Measurements from ENCODE around the gene LCE4A. TPM values are rescaled to one million over a fixed set of nuclear protein-coding genes. Genes with fewer than 3 reads are reported as not detected.
"Not testable (repeated sequence)": the region's sequence is repeated elsewhere in the genome, so short reads cannot be mapped to it uniquely, and the experiment has no call there.

LCE4A gene
- total RNA-seq, 1 donor from 2014 or later = not detected

DNA sequence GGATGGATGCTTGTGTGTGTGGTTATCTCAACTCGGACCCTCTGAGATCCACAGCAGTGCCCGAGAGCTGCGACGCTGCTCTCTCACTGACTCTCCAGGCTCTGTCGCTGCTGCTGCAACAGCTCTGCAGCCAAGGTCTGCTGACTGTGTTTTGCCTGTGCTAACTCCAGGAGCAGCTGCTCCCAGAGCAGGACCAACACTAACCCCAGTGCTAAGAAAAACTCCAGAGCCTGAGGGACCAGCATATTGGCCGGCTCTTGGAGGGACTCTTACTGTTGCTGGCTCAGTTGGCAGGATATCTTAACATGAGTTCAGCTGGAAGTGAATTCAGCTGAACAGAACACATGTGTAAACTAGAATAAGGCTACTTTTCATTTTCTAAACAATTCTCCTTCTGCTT lies 28.5 kb upstream of the LCE4A start:
- Mint-ChIP-seq H3K9me3 (peaks cover 74% of the 10 kb centered on the region), H3K36me3 (peaks cover 2% of the 10 kb centered on the region), H3K4me1 (no peaks in the 10 kb centered on the region), H3K27me3 (ENCODE audit: low read depth) (no peaks in the 10 kb centered on the region), H3K27ac (no peak overlapping the region), H3K4me3 (no peak overlapping the region)
- no peak for DNase-seq (ENCODE audit: low spot score in 2 of 2, unreplicated experiment in 2 of 2)
- TF ChIP-seq, protein P1, sequence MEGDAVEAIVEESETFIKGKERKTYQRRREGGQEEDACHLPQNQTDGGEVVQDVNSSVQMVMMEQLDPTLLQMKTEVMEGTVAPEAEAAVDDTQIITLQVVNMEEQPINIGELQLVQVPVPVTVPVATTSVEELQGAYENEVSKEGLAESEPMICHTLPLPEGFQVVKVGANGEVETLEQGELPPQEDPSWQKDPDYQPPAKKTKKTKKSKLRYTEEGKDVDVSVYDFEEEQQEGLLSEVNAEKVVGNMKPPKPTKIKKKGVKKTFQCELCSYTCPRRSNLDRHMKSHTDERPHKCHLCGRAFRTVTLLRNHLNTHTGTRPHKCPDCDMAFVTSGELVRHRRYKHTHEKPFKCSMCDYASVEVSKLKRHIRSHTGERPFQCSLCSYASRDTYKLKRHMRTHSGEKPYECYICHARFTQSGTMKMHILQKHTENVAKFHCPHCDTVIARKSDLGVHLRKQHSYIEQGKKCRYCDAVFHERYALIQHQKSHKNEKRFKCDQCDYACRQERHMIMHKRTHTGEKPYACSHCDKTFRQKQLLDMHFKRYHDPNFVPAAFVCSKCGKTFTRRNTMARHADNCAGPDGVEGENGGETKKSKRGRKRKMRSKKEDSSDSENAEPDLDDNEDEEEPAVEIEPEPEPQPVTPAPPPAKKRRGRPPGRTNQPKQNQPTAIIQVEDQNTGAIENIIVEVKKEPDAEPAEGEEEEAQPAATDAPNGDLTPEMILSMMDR (IDR thresholded peaks at IDR 0.05; ENCODE audit: unreplicated experiment) = no peak

DNA sequence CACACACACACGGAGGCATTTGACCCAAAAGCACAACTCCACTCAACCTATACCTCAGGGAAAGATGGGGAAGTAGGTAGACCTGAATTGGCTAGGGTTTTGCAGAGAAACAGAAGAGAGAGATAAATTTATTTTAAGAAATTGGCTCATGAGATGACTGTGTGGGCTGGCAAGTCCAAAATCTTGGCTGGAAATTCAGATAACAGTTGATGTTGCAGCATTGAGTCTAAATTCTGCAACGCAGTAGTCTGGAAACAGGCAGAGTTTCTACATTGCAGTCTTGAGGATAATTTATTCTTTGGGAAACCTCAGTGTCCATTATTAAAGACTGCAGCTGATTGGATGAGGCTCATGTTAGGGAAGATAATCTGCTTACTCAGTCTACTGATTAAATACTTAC lies 26.3 kb upstream of the LCE4A start:
- no peak for DNase-seq (ENCODE audit: low spot score in 2 of 2, unreplicated experiment in 2 of 2)
- H3K36me3 Mint-ChIP-seq = no peaks in the 10 kb centered on the region
- no peak overlapping the region for H3K4me3 Mint-ChIP-seq
- H3K27ac Mint-ChIP-seq = no peak overlapping the region
- H3K27me3 Mint-ChIP-seq (ENCODE audit: low read depth) = no peaks in the 10 kb centered on the region
- H3K4me1 Mint-ChIP-seq = no peaks in the 10 kb centered on the region
- TF ChIP-seq, protein P1 (IDR thresholded peaks at IDR 0.05; ENCODE audit: unreplicated experiment) = no peak
- H3K9me3 Mint-ChIP-seq = peaks cover 84% of the 10 kb centered on the region

DNA sequence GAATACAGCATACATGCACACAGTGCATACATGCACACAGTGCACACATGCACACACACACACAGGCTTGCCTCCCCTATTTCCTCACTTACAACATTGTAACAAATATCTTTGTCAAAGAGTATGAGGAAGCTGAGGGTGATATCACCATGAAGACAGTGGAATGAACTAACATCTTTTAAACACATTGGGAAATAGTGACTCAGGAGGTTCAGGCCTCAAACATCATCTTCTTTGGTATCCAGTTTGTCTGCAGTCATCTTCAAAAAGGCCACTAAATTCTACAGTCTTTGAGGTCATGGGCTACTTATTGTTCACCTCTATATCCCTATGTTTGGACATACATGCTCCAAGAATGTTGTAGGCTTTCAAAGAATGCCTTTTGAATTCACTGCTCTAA lies 24.1 kb upstream of the LCE4A start:
- no peaks in the 10 kb centered on the region for H3K36me3 Mint-ChIP-seq

DNA sequence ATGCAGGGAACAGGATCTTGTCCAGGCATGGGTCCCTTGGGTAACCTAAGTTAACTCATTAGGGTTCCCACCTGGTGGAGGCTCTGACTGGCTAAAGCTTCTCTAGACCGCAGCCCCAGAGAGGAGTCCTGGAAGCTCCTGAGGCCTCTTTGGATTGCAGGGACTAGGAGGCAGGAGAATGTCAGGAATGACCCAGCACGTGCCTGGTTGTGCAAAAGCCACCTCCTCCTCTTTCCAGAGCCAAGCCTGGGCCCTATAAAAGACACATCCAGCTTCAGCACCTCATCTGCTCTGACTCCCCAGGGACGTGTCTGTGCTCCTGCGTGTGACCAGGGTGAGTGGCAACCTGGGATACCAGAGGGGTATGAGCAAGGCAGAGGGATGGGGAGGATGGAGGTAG lies 22.1 kb upstream of the LCE4A start, which contains the start of gene LCE2B:
Gene LCE2B (plus strand): TSS at position 301 of the 400 bp plus-strand sequence. CDS start 721 bp downstream, outside the sequence.
- H3K27ac Mint-ChIP-seq, H3K36me3 Mint-ChIP-seq, H3K4me1 Mint-ChIP-seq: not testable (repeated sequence)

More for the DNA sequence above, 24.1 kb upstream of the LCE4A start:
- no peak overlapping the region for H3K27ac Mint-ChIP-seq
- peaks cover 80% of the 10 kb centered on the region for H3K9me3 Mint-ChIP-seq
- no peak overlapping the region for H3K4me3 Mint-ChIP-seq
- TF ChIP-seq, protein P1 (IDR thresholded peaks at IDR 0.05; ENCODE audit: unreplicated experiment) = no peak
- H3K4me1 Mint-ChIP-seq = no peaks in the 10 kb centered on the region
- no peaks in the 10 kb centered on the region for H3K27me3 Mint-ChIP-seq (ENCODE audit: low read depth)
- no peak for DNase-seq (ENCODE audit: low spot score in 2 of 2, unreplicated experiment in 2 of 2)

DNA sequence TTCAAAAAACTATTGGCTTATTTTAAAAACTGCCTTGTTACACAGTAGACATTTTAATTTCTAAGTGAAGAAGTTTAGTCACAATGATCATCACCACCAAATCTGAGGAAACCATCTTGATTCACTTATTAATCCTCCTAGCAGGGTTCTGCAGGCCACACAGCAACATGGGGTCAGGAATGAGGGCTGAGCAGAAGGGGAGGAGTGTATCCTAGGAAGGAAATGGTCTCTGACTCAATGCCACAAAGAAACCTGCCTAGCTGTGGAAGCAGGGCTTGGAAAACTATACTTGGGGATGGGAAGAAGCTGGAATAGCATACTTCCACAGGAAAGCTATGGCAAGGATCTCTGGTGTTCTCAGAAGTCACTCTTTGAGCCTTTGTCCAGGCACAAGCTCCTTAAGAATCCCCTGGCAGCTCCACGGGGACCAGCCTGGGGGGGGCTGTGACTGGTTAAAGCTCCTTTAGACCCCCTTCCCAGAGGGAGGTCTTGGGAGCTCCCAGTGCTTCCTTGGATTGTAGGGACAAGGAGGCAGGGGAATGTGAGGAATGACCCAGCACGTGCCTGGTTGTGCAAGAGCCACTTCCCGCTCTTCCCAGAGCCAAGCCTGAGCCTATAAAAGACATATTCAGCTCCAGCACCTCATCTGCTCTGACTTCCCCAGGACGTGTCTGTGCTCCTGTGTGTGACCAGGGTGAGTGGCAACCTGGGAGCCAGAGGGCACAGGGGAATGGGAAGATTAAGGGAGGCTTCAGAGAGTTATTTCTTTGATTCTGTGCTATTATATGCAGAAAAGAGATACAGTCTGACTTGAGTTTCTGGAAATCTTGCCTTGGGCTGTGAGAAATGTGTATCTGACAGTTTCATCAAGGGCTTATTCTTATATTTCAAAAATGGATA lies 10.0 kb upstream of the LCE4A start, which contains the start of gene LCE2A:
Gene LCE2A (plus strand): TSS at position 645 of the 900 bp plus-strand sequence. CDS start 557 bp downstream, outside the sequence.
- no peak within 1 kb of the TSS for H3K4me3 Mint-ChIP-seq
- no peaks in the 10 kb centered on the region for H3K36me3 Mint-ChIP-seq
- H3K27ac Mint-ChIP-seq = no peak within 1 kb of the TSS
- no peaks in the 10 kb centered on the region for H3K27me3 Mint-ChIP-seq (ENCODE audit: low read depth)
- H3K4me1 Mint-ChIP-seq = no peaks in the 10 kb centered on the region
- TF ChIP-seq, protein P1 (IDR thresholded peaks at IDR 0.05; ENCODE audit: unreplicated experiment) = no peak
- H3K9me3 Mint-ChIP-seq = peaks cover 73% of the 10 kb centered on the region
- DNase-seq (ENCODE audit: low spot score in 2 of 2, unreplicated experiment in 2 of 2) = no peak

More for the DNA sequence above, 22.1 kb upstream of the LCE4A start, which contains the start of gene LCE2B:
- H3K4me3 Mint-ChIP-seq; H3K27me3 Mint-ChIP-seq (ENCODE audit: low read depth); DNase-seq (ENCODE audit: low spot score in 2 of 2, unreplicated experiment in 2 of 2): not testable (repeated sequence)
- peaks cover 81% of the 10 kb centered on the region for H3K9me3 Mint-ChIP-seq

DNA sequence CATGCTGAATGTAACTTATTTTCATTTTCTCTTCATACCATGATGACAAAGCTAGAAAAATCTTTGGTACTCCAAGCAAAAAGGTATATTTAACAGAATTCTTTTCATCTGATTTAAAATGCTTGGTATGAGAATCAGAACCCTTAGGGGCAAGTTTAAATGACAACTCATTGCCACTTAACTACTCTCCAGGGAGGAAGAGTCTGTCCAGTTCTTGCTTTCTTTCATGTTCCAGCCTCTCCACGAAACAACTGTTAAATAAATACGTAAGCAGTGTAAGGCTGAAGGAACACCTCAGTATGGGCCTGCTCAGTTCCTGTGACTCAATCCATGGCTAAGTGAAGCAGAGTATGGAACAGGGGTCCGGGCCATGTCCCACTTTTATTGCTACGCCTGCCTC lies 8.2 kb upstream of the LCE4A start:
- TF ChIP-seq, protein P1 (IDR thresholded peaks at IDR 0.05; ENCODE audit: unreplicated experiment) = no peak
- H3K4me3 Mint-ChIP-seq = no peak overlapping the region
- H3K36me3 Mint-ChIP-seq = no peaks in the 10 kb centered on the region
- DNase-seq (ENCODE audit: low spot score in 2 of 2, unreplicated experiment in 2 of 2) = no peak
- H3K27ac Mint-ChIP-seq = no peak overlapping the region
- H3K27me3 Mint-ChIP-seq (ENCODE audit: low read depth) = no peaks in the 10 kb centered on the region
- H3K9me3 Mint-ChIP-seq = peaks cover 76% of the 10 kb centered on the region
- no peaks in the 10 kb centered on the region for H3K4me1 Mint-ChIP-seq
